Measurements from ENCODE around the gene HGD. TPM values are rescaled to one million over a fixed set of nuclear protein-coding genes. Genes with fewer than 3 reads are reported as not detected.

HGD gene
- total and polyA plus RNA-seq, 2 donors (not counting 3 experiments of a cell fraction or from before 2014, with no cell fraction given), result 0.18 to 0.22 TPM

DNA sequence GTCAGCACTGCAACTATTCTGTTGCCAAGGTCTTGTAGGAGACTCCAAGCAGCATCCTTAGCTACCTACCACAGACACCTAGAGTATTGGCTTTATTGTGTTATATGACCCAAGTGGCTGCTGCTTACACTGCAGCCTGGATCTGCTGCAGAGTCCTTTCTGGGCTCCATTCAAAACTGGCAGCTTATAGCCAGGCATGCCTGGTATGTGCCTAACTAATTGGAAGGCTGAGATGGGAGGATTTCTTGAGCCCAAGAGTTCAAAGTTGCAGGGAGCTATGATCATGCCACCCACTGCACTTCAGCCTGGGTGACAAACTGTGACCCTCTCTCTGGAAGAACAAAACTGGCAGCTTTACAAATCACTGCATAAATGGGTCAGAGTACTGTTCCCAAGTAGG lies 77.3 kb downstream of the HGD start:
- CTCF ChIA-PET, result interaction anchor here (0.9 to 1.8 kb wide), 4 partner anchors 14 to 190 kb away, joined by 3 to 8 read pairs (median 3); no protein-coding TSS in a partner anchor
- intact Hi-C loops (cut with micrococcal nuclease), result no loop called here

More for the DNA sequence above, 77.3 kb downstream of the HGD start:
- TF ChIP-seq FOS (IDR thresholded peaks at IDR 0.05; ENCODE audit: borderline replicate concordance, insufficient read depth, low read length), result no peak
- no peak for TF ChIP-seq POLR2AphosphoS5 (IDR thresholded peaks at IDR 0.05; ENCODE audit: insufficient read depth, low read depth, low read length)
- no peak for TF ChIP-seq CTCF (IDR thresholded peaks at IDR 0.05; ENCODE audit: extremely low read depth in 1 of 2, insufficient read depth in 1 of 2, low read depth in 1 of 2, low read length in 2 of 2)
- TF ChIP-seq MYC (IDR thresholded peaks at IDR 0.05; ENCODE audit: low read depth, low read length), result no peak
- H3K27ac ChIP-seq (ENCODE audit: insufficient read depth, low read depth, low read length), result no peak overlapping the region
- no peak overlapping the region for H3K4me2 ChIP-seq (ENCODE audit: insufficient read depth, low read length)
- no peaks in the 10 kb centered on the region for H3K9me3 ChIP-seq (replicated peaks; ENCODE audit: control insufficient read depth, insufficient read depth, low read length)
- FAIRE-seq (no peak), DNase-seq (ENCODE audit: low read depth, low spot score) (no peak)
- H3K79me2 ChIP-seq (ENCODE audit: control insufficient read depth, insufficient read depth, low read length), result peaks cover 4% of the 10 kb centered on the region
- no peak overlapping the region for H3K4me3 ChIP-seq (replicated peaks in 1 of 3; ENCODE audit: insufficient read depth in 1 of 3, low read depth in 1 of 3, low read length in 3 of 3)
- no peaks in the 10 kb centered on the region for H4K20me1 ChIP-seq (replicated peaks; ENCODE audit: control insufficient read depth, extremely low read depth, insufficient read depth, low read length)
- no peak overlapping the region for H3K9ac ChIP-seq (replicated peaks; ENCODE audit: extremely low read depth, insufficient read depth, low read length)
- dilution Hi-C loops (cut with MboI; ENCODE audit: extremely low pct_ligation_motif_present, low sequenced_read_pairs), result no loop called here
- no peaks in the 10 kb centered on the region for H3K27me3 ChIP-seq (ENCODE audit: control insufficient read depth in 2 of 2, insufficient read depth in 2 of 2, low read length in 2 of 2)
- no peaks in the 10 kb centered on the region for H3K4me1 ChIP-seq (ENCODE audit: control insufficient read depth, extremely low read depth, insufficient read depth, low read length)
- H3K9me1 ChIP-seq (replicated peaks; ENCODE audit: control insufficient read depth, extremely low read depth, insufficient read depth, low read length), result no peaks in the 10 kb centered on the region
- POLR2A ChIA-PET, result interaction anchor here (1.6 kb wide), 1 partner anchor 9 kb away, joined by 4 read pairs; the partner anchor contains the start of gene NDUFB4
- H3K36me3 ChIP-seq (ENCODE audit: control insufficient read depth in 2 of 2, extremely low read depth in 1 of 2, insufficient read depth in 2 of 2, low read length in 2 of 2), result peaks cover 8 to 16% of the 10 kb centered on the region in 2 experiments
- BruUV-seq (replicated peaks), result no TSS peak
- H2AFZ ChIP-seq (ENCODE audit: low read depth, low read length), result no peak overlapping the region
